Measurements from ENCODE around the gene ELMO1. TPM values are rescaled to one million over a fixed set of nuclear protein-coding genes. Genes with fewer than 3 reads are reported as not detected.

The ELMO1 gene
- total and polyA plus RNA-seq, 4 donors = 6.7 to 51.5 (median 14.8) TPM

GRCh38 chr7:37027557-37028341 lies 420.9 kb downstream of the ELMO1 start:
- no peak overlapping the region for H3K9ac ChIP-seq (ENCODE audit: low read depth in 1 of 2, low read length in 2 of 2)
- H3K27me3 ChIP-seq (ENCODE audit: control insufficient read depth in 4 of 4, insufficient read depth in 4 of 4, low read length in 3 of 4) = no peaks in the 10 kb centered on the region
- H3K4me3 ChIP-seq (ENCODE audit: low read depth in 1 of 3, low read length in 3 of 3) = no peak overlapping the region
- no peaks in the 10 kb centered on the region for H3K36me3 ChIP-seq (ENCODE audit: control insufficient read depth in 4 of 4, insufficient read depth in 3 of 4, low read depth in 1 of 4, low read length in 3 of 4)
- TF ChIP-seq HNF4A (conservative IDR thresholded peaks at IDR 0.05) (no peak), YY1 (IDR thresholded peaks at IDR 0.05) (no peak), RXRA (IDR thresholded peaks at IDR 0.05) (no peak), TAF1 (conservative IDR thresholded peaks at IDR 0.05) (no peak), FOXA1 (IDR thresholded peaks at IDR 0.05) (no peak), CTCF (IDR thresholded peaks at IDR 0.05; ENCODE audit: low read depth, low read length, missing input control) (no peak), MAX (IDR thresholded peaks at IDR 0.05) (no peak), ATF3 (IDR thresholded peaks at IDR 0.05) (no peak), SP1 (IDR thresholded peaks at IDR 0.05) (no peak), REST (IDR thresholded peaks at IDR 0.05) (no peak), FOXA2 (IDR thresholded peaks at IDR 0.05) (no peak), ZBTB33 (IDR thresholded peaks at IDR 0.05) (no peak), JUND (IDR thresholded peaks at IDR 0.05) (no peak), EGR1 (IDR thresholded peaks at IDR 0.05; ENCODE audit: low read depth in 2 of 2) (no peak), GABPA (IDR thresholded peaks at IDR 0.05 in 1 of 2, conservative IDR thresholded peaks at IDR 0.05 in 1 of 2) (no peak)
- no peak overlapping the region for H3K27ac ChIP-seq (ENCODE audit: low read depth in 1 of 2, low read length in 2 of 2)
- DNase-seq (ENCODE audit: low spot score) = no peak
- H3K9me3 ChIP-seq (ENCODE audit: control insufficient read depth in 4 of 4, low read length in 3 of 4) = no peaks in the 10 kb centered on the region
- H3K4me1 ChIP-seq (ENCODE audit: control insufficient read depth in 4 of 4, insufficient read depth in 4 of 4, low read length in 3 of 4) = no peaks in the 10 kb centered on the region
- 97% methylated on average over 6 of the region's 6 CpGs for WGBS

All from liver (tissue), 9 donors.